Lung (tissue), 12 donors: Measurements from ENCODE around the gene SMAD1. TPM values are rescaled to one million over a fixed set of nuclear protein-coding genes. Genes with fewer than 3 reads are reported as not detected.
A peak's percentile ranks its signal among the peaks of the same experiment; 100 is the strongest.

Source experiments
- ATAC-seq: fragments of 200-7000 bp; cut with Tn5 transposase; one replicate; pipeline ENCODE4 v1.9.1; 2020; ENCODE audit warnings: moderate number of reproducible peaks; ENCODE audit not compliant: insufficient read depth, low FRiP score
- DNase-seq, 3 donors: peaks; one replicate each; pipeline ENCODE4 v3.0.0-alpha.2; 2013 to 2017
- H3K27ac ChIP-seq, 2 donors: one replicate each; pipeline ENCODE4 v1.5.1; 2013; ENCODE audit warnings: mild to moderate bottlenecking in 2 of 2, moderate library complexity in 2 of 2, control low read depth in 1 of 2, inconsistent platforms in 1 of 2, low read depth in 1 of 2, low read length in 1 of 2
- H3K27me3 ChIP-seq, 3 donors: one replicate each; pipeline ENCODE4 v1.5.1; 2013; ENCODE audit warnings: low read length in 2 of 3; ENCODE audit not compliant: control insufficient read depth in 3 of 3, insufficient read depth in 3 of 3
- H3K36me3 ChIP-seq, 4 donors: one replicate each; pipeline ENCODE4 v1.5.1; 2013; ENCODE audit warnings: low read length in 4 of 4, mild to moderate bottlenecking in 1 of 4, moderate library complexity in 1 of 4; ENCODE audit not compliant: control insufficient read depth in 4 of 4, insufficient read depth in 4 of 4
- H3K4me1 ChIP-seq, 5 donors: one replicate each; pipeline ENCODE4 v1.5.1; 2013; ENCODE audit warnings: low read length in 5 of 5, mild to moderate bottlenecking in 2 of 5, moderate library complexity in 1 of 5; ENCODE audit not compliant: control insufficient read depth in 5 of 5, insufficient read depth in 5 of 5
- H3K4me3 ChIP-seq: one replicate; pipeline ENCODE4 v1.5.1; 2013; ENCODE audit warnings: mild to moderate bottlenecking, control low read depth, moderate library complexity
- H3K9ac ChIP-seq, 2 donors: one replicate each; pipeline ENCODE4 v1.5.1; 2013; ENCODE audit warnings: low read length in 2 of 2, control low read depth in 1 of 2; ENCODE audit not compliant: insufficient read depth in 1 of 2
- H3K9me3 ChIP-seq, 4 donors: one replicate each; pipeline ENCODE4 v1.5.1; 2013; ENCODE audit warnings: low read length in 3 of 4, mild to moderate bottlenecking in 1 of 4, moderate library complexity in 1 of 4; ENCODE audit not compliant: control insufficient read depth in 4 of 4, insufficient read depth in 3 of 4
- CTCF ChIP-seq: IDR thresholded peaks from 2 replicates; pipeline ENCODE4 v1.5.1; 2012; ENCODE audit warnings: mild to moderate bottlenecking; ENCODE audit errors: control extremely low read depth, extremely low read depth
- WGBS, 2 donors: extraction: QIAGEN DNeasy Blood & Tissue Kit; methylation state at CpG; one replicate each; pipeline ENCODE4 v1.1.7; 2013; 5-methylcytosine and 5-hydroxymethylcytosine counted together
- polyA plus RNA-seq, 2 donors: library from polyadenylated mRNA; stranded (reverse); fragments of 200-250 nt; gene quantifications; one replicate each; pipeline ENCODE4 v1.2.1, GENCODE V29; 2013
- total RNA-seq, 2 donors: library from RNA; depleted of rRNA in 1 of 2; stranded (reverse); fragments of >200 nt in 1 of 2; gene quantifications; one replicate each; pipeline ENCODE4 v1.2.1, GENCODE V29; 2014 to 2021
- donor health status: control.
- donor health status: control.
- donor health status: Bipolar disorder and iron deficiency.
- donor health status: healthy.
- donor health status: DM: yes; HTN: yes; CAD: no.

SMAD1 gene
- total and polyA plus RNA-seq, 4 donors = 3.7 to 50.3 (median 19.9) TPM

GRCh38 chr4:145545538-145546174, 64.0 kb downstream of the SMAD1 start:
- Histone ChIP-seq H3K27me3 (no peaks in the 10 kb centered on the region), H3K9me3 (no peaks in the 10 kb centered on the region), H3K4me3 (no peak overlapping the region), H3K27ac (peak overlapping the region in 1 of 2 donors; percentile 2), H3K4me1 (peaks cover 0 to 18% (median 0%) of the 10 kb centered on the region in 5 donors), H3K9ac (no peak overlapping the region), H3K36me3 (peaks cover 0 to 12% (median 6%) of the 10 kb centered on the region in 4 donors)
- TF ChIP-seq CTCF = no peak
- ATAC-seq (peak; percentile 83), DNase-seq (peak; percentile 45 to 94 (median 88))

- Histone ChIP-seq H3K4me3 (no peak overlapping the region), H3K9me3 (no peaks in the 10 kb centered on the region), H3K4me1 (peaks cover 0 to 18% (median 0%) of the 10 kb centered on the region in 5 donors), H3K27me3 (no peaks in the 10 kb centered on the region), H3K27ac (peak overlapping the region; percentile 2 to 77), H3K9ac (no peak overlapping the region), H3K36me3 (peaks cover 0 to 12% (median 6%) of the 10 kb centered on the region in 4 donors)
- no peak for ATAC-seq
- no peak for TF ChIP-seq CTCF
- 78 to 82% methylated on average over 7 of the region's 7 CpGs for WGBS, 2 donors
- DNase-seq = no peak
Observed at GRCh38 chr4:145546175-145546915, 64.7 kb downstream of the SMAD1 start.

- Histone ChIP-seq H3K36me3 (peaks cover 0 to 15% (median 5%) of the 10 kb centered on the region in 4 donors), H3K9me3 (no peaks in the 10 kb centered on the region), H3K9ac (no peak overlapping the region), H3K27ac (no peak overlapping the region), H3K4me3 (no peak overlapping the region), H3K27me3 (no peaks in the 10 kb centered on the region), H3K4me1 (peaks cover 0 to 2% (median 0%) of the 10 kb centered on the region in 5 donors)
- WGBS, 2 donors = 59 to 69% methylated on average over 3 of the region's 3 CpGs
- no peak for ATAC-seq
- DNase-seq = no peak
- no peak for TF ChIP-seq CTCF
Observed at GRCh38 chr4:145551660-145552059, 70.0 kb downstream of the SMAD1 start.
